Medulla oblongata (tissue), 1 donor: ENCODE measurements around the gene RSRC1.
"Not testable (repeated sequence)": the region's sequence is repeated elsewhere in the genome, so short reads cannot be mapped to it uniquely, and the experiment has no call there.

Source experiments
- DNase-seq: peaks from one replicate; pipeline ENCODE4 v3.0.0-alpha.2; 2015; ENCODE audit errors: extremely low spot score

RSRC1 gene

DNA sequence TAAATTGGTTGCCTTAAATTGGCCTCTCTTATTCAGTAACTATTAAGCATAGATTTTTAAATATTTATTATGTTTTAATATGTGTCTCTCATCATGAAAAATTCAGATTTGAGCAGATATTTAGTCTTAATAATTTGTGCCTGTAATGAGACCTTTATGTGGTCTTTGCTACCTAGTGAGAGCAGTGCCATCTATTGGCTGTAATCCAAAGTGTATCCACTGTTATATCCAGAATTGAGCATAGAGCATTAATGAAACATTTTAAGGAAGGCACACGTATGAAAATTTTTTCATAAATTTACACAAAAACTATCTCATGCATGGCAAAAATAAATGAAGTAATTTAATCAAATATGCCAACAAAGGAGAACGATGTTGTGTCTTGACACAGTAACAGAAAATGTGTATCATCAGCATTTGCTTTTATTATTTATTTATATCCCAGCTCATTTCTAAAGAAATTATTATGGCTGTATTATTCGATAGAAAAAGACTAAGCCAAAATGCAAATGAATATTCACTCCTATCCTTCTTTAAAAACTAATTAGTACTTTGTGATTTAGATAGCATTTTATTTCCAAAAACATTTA, 203.5 kb downstream of the RSRC1 start:
- peak; percentile 7 for DNase-seq

DNA sequence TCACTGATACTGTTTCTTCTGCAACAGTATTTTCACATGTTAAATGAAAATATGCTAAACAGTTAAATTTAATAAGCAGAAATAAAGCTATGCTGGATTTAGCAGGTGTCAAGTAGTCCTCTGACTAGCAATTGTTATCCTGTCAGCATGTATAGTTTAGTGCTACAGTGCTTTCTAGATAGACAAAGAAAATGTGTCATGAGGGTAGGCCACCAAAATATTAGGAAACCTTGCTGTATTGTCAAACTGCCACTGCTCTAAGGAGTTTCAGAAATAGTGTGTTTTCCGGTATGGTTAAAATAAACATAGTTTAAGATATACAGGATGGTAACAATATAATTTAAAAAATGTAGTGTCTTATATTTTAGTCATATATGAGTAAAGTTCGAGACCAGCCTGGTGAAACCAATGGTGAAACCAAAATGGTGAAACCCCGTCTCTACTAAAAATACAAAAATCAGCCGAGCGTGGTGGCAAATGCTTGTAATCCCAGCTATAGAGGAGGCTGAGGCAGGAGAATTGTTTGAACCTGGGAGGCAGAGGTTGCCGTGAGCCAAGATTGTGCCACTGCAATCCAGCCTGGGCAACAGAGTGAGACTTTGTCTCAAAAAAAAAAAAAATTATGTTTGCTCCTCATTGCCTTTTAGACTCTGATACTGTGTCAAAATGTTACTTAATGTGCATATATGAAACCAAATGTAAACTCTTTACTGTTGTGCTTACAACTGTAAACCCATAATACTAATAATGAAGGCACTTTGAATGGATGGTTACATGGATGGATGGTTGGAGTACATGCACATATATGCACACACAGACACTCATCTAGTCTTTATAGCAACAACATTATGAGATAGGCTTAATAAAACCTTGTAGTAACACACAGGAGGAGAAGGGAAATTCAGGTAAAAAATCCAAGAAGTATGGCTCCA, 204.8 kb downstream of the RSRC1 start:
- DNase-seq, result no peak

GRCh38 chr3:158329696-158330441, 220.0 kb downstream of the RSRC1 start:
- DNase-seq, result not testable (repeated sequence)

DNA sequence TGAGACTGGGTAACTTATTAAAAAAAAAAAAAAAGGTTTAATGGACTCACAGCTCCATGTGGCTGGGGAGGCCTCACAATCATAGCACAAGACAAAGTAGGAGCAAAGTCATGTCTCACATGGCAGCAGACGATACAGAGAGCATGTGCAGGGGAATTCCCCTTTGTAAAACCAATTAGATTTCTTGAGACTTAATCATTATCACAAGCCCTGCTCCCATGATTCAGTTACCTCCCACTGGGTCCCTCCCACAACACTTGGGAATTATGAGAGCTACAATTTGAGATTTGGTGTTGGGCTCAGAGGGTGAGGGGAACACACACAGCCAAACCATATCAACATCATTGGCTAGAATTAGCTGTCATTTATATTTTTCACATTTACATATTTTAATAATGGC, 221.0 kb downstream of the RSRC1 start:
- DNase-seq, result no peak

GRCh38 chr3:158333736-158334135, 223.8 kb downstream of the RSRC1 start:
- DNase-seq, result no peak

GRCh38 chr3:158337110-158337509, 227.2 kb downstream of the RSRC1 start:
- no peak for DNase-seq

DNA sequence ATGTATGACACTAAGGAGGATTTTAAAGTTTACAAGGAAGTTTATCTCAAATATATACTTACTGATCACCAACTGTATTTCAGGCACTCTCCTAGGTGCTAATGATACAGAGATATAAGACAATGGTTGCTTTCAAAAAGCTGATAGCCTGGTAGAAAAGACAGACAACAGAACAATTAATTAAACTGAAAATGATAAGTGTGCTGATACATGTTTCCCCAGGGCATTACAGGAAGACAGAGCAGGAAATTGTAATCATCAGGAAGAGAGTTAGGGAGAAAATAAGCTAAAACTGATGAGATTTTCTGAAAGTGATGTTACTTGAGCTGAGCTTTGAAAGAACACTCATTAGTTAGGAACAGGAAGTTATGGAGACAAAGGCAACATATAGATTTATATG, 229.7 kb downstream of the RSRC1 start:
- no peak for DNase-seq

DNA sequence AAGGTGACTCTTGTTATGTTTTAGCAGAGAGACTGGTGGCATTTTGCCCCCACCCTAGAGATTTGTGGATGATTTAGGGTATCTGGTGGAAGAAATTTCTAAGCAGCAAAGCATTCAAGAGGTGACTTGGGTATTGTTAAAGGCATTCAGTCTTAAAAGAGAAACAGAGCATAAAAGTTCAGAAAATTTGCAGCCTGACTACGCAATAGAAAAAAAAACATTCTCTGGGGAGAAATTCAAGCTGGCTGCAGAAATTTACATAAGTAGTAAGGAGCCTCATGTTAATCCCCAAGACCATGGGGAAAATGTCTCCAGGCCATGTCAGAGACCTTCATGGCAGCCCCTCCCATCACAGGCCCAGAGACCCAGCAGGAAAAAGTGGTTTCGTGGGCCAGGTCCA, 231.1 kb downstream of the RSRC1 start:
- not testable (repeated sequence) for DNase-seq

GRCh38 chr3:158347966-158348365, 238.1 kb downstream of the RSRC1 start:
- no peak for DNase-seq

DNA sequence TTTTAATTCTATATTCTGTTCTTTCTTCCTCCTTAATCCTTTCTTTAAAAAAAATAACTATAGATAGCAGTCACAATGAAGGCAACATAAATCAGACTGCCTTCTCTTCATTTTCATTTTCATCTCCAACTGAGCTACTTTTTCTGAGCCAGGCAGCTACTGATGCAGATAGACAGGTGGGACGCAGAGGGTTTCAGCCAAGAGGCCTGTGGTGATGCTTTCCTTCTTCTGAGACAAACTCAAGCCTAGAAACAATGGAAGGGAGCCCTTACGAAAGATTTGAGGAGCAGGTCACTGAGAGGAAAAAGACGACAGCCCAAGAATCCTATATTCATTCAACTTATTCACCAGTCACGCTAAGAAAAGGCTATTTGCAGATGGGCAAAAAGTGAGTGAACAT, 241.1 kb downstream of the RSRC1 start:
- no peak for DNase-seq

- peak; percentile 3 for DNase-seq
Measured at GRCh38 chr3:158352551-158352950, 242.7 kb downstream of the RSRC1 start.

- no peak for DNase-seq
Measured at GRCh38 chr3:158354713-158355112, 244.8 kb downstream of the RSRC1 start.

GRCh38 chr3:158355623-158356588, 246.0 kb downstream of the RSRC1 start:
- DNase-seq, result no peak

DNA sequence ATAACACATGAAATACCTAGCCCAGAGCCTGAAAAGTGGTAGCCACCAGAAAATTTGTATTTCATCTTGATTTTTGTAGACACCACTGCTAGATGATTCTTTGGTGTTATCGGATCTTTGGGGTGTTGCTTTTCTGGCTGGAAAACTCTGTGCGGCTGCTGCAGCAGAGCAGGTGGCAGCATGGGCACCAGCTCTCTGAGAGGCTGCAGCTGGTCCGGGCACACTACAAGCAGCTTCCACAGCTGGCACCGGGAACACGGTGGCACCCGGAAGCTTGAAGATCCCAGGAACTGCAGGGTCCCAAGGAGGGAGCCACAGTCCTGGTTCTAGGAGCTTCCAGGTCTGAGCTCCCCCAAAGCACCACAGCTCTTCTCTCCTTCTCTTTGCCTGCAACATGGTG, 249.4 kb downstream of the RSRC1 start:
- no peak for DNase-seq

GRCh38 chr3:158360756-158361448, 251.0 kb downstream of the RSRC1 start:
- no peak for DNase-seq

- DNase-seq, result no peak
Measured at GRCh38 chr3:158368271-158368670, 258.4 kb downstream of the RSRC1 start.

DNA sequence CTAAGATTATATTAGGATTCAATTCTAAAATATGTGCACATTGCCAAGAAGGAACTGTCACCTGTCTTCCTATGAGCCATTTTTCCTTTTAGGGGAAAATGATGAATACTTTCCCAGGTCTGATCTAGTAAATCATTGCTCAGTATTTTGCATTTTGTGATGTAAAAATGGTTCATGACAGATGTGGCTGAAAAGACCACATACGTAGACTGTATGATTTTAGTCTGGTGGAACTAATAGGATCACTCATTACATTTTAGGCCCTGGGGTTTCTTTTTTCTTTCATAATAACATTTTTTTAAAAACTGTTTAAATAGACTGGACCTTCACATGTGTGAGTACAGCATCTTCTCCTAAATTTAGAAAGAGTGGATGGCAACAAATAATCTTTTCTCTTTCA, 259.4 kb downstream of the RSRC1 start:
- no peak for DNase-seq

DNA sequence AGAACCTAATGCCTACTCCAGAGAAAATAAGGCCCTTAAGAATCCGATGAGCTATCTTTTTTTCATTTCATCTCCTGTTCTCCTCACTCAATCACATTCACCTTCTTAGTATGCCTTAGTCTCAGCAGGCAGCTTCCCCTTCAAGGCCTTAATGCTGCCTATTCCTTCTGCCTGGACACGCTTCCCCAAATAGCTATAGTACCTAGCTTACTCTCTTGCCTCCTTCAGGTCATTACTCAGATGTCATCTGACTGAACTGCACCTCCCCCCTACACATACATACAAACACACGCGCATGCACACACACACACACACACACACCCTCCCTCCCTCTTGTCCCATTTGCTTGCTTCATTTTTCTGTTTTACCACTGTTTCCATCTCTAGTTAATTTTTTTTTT, 269.6 kb downstream of the RSRC1 start:
- no peak for DNase-seq

DNA sequence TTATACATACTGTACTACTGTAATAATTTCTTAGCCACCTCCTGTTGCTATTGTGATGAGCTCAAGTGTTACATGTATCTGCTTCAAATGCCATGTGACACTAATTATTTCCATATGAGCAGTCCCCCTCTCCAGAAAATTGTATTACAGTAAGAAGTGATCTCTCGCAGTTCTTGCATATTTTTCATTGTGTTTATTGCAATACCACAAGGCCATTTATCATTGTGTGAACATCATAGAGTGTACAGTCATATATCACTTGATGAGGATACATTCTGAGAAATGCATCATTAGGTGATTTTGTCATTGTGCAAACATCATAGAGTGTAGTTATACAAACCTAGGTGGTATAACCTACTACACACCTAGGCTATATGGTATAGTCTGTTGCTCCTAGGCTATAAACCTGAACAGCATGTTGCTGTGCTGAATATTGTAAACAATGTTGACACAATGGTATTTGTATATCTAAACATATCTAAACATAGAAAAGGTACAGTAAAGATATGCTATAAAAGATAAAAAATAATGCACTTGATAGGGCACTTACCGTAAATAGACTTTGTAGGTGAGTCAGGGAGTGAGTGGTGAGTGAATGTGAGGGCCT, 271.5 kb downstream of the RSRC1 start:
- no peak for DNase-seq

- no peak for DNase-seq
Measured at GRCh38 chr3:158382479-158382878, 272.6 kb downstream of the RSRC1 start.
